GM12878 (cell line): Measurements from ENCODE around the gene SLC30A7. TPM values are rescaled to one million over a fixed set of nuclear protein-coding genes. Genes with fewer than 3 reads are reported as not detected.

ENCODE experiments used
- ATAC-seq: fragments of 200-7000 bp; cut with Tn5 transposase; 3 replicates; pipeline ENCODE4 v1.9.1; 2020; ENCODE audit warnings: mild to moderate bottlenecking, moderate library complexity
- BruUV-seq: library from RNA; stranded (reverse); fragments of 400-500 nt; replicated peaks from 2 replicates; lab custom pipeline; 2021; lab: Mats Ljungman, UMichigan
- CTCF ChIA-PET: fragments of 300-600 bp; sonication (Branson Sonifier 250); formaldehyde crosslinking; extraction: SDS; loops from one replicate; lab custom pipeline; 2021; ENCODE audit warnings: inconsistent platforms; lab: Yijun Ruan, JAX
- POLR2A ChIA-PET: fragments of 350-600 bp; formaldehyde crosslinking; extraction: SDS; loops from one replicate; lab custom pipeline; 2021; ENCODE audit warnings: inconsistent platforms; lab: Charles Lee
- RAD21 ChIA-PET: fragments of 300-600 bp; sonication (Branson Sonifier 250); formaldehyde crosslinking; loops from one replicate; lab custom pipeline; 2023; ENCODE audit warnings: antibody characterized with exemption; ENCODE audit not compliant: unreplicated experiment; lab: Charles Lee
- SMC1A ChIA-PET: fragments of 300-600 bp; sonication (Branson Sonifier 250); formaldehyde crosslinking; loops from one replicate; lab custom pipeline; 2023; ENCODE audit not compliant: unreplicated experiment, uncharacterized antibody; lab: Charles Lee
- DNase-seq: peaks from one replicate; pipeline ENCODE4 v3.0.0-alpha.2; 2011; ENCODE audit warnings: low read depth, low spot score
- FAIRE-seq: peaks from 3 replicates; lab custom pipeline; 2011; peaks lifted over from hg19 to GRCh38; lab: Jason Lieb, UNC
- H2AFZ ChIP-seq: 2 replicates; pipeline ENCODE4 v1.6.0; 2011; ENCODE audit warnings: low read depth, low read length, control low read depth; ENCODE audit not compliant: control insufficient read depth
- H3K27ac ChIP-seq: 2 replicates; pipeline ENCODE4 v1.5.1; 2011; ENCODE audit warnings: control low read depth; ENCODE audit not compliant: control insufficient read depth, insufficient read depth
- H3K27me3 ChIP-seq, 2 experiments: replicated peaks in 1 of 2; 2 replicates each; pipeline versions ENCODE4 v1.6.0 to v1.6.1; 2011; ENCODE audit warnings: low read length in 1 of 2; ENCODE audit not compliant: control insufficient read depth in 2 of 2, insufficient read depth in 2 of 2
- H3K36me3 ChIP-seq, 2 experiments: 2 replicates each; pipeline ENCODE4 v1.5.1; 2011; ENCODE audit warnings: low read length in 1 of 2; ENCODE audit not compliant: control insufficient read depth in 2 of 2, insufficient read depth in 2 of 2
- H3K4me1 ChIP-seq: 2 replicates; pipeline ENCODE4 v1.6.1; 2011; ENCODE audit warnings: mild to moderate bottlenecking, low read length, moderate library complexity, mixed read lengths; ENCODE audit not compliant: control insufficient read depth, insufficient read depth
- H3K4me2 ChIP-seq: 2 replicates; pipeline ENCODE4 v1.6.0; 2011; ENCODE audit warnings: control low read depth; ENCODE audit not compliant: control insufficient read depth, insufficient read depth
- H3K4me3 ChIP-seq: fragments of 200-600 bp; sonication (generic); 2 replicates; pipeline ENCODE4 v1.5.1; 2016
- H3K79me2 ChIP-seq: 2 replicates; pipeline ENCODE4 v1.6.0; 2011; ENCODE audit warnings: low read length; ENCODE audit not compliant: control insufficient read depth, insufficient read depth
- H3K9ac ChIP-seq: 2 replicates; pipeline ENCODE4 v1.8.0; 2011; ENCODE audit warnings: low read length, control low read depth, mixed read lengths; ENCODE audit not compliant: control insufficient read depth, insufficient read depth
- H3K9me3 ChIP-seq: replicated peaks from 3 replicates; pipeline ENCODE4 v1.5.1; 2011; ENCODE audit warnings: mild to moderate bottlenecking, low read length; ENCODE audit not compliant: control insufficient read depth, insufficient read depth
- H4K20me1 ChIP-seq: 2 replicates; pipeline ENCODE4 v1.6.0; 2011; ENCODE audit not compliant: control insufficient read depth, insufficient read depth
- BHLHE40 ChIP-seq, 2 experiments: fragments of 450-650 bp in 1 of 2; IDR thresholded peaks; 2 replicates each; pipeline ENCODE4 v1.6.1; 2011 to 2017; ENCODE audit warnings: low read depth in 2 of 2, borderline replicate concordance in 1 of 2, improper control_type of control experiment in 1 of 2, low read length in 1 of 2, mild to moderate bottlenecking in 1 of 2
- CBX5 ChIP-seq: sonication (generic); IDR thresholded peaks from 2 replicates; pipeline ENCODE4 v1.6.1; 2016; ENCODE audit warnings: low read depth, moderate library complexity, mild to moderate bottlenecking, inconsistent platforms
- CREB1 ChIP-seq: IDR thresholded peaks from 2 replicates; pipeline ENCODE4 v1.6.1; 2012; ENCODE audit warnings: low read depth, mild to moderate bottlenecking, inconsistent platforms
- IKZF1 ChIP-seq: fragments of 450-650 bp; conservative IDR thresholded peaks from 2 replicates; pipeline ENCODE4 v1.6.1; 2017; ENCODE audit warnings: antibody characterized with exemption, mild to moderate bottlenecking
- MYB ChIP-seq: fragments of 150-350 bp; IDR thresholded peaks from 2 replicates; pipeline ENCODE4 v1.6.1; 2014; ENCODE audit warnings: mild to moderate bottlenecking, low read depth, low read length, borderline replicate concordance
- SIX5 ChIP-seq: IDR thresholded peaks from 2 replicates; pipeline ENCODE4 v1.6.1; 2011; ENCODE audit warnings: mild to moderate bottlenecking, low read depth, low read length, moderate library complexity; ENCODE audit not compliant: severe bottlenecking
- SMAD5 ChIP-seq: IDR thresholded peaks from 2 replicates; pipeline ENCODE4 v1.6.1; 2016; ENCODE audit warnings: antibody characterized with exemption, low read depth
- STAT1 ChIP-seq: fragments of 450-650 bp; conservative IDR thresholded peaks from 2 replicates; pipeline ENCODE4 v1.6.1; 2014; ENCODE audit warnings: antibody characterized with exemption, mild to moderate bottlenecking
- in situ Hi-C: fragments of 300-500 bp; cut with MboI; formaldehyde crosslinking; loops from 9 replicates; pipeline ENCODE4 v1.14.3; 2018; ENCODE audit warnings: mixed read lengths
- intact Hi-C: fragments of 100-400 bp; cut with micrococcal nuclease; formaldehyde crosslinking; loops from one replicate; pipeline ENCODE4 v1.14.2; 2022; ENCODE audit not compliant: unreplicated experiment
- polyA plus RNA-seq, 11 experiments: library from polyadenylated mRNA; depleted of rRNA in 4 of 11; unstranded in 6 of 11; stranded (reverse) in 5 of 11; fragments of >200 nt; fragmentation: Nextera tagmentation in 4 of 11; fragmentation: Illumina TruSeq in 1 of 11; extraction: Ambion mirVana in 4 of 11; extraction: Trizol in 1 of 11; gene quantifications; 1 replicate in 1 of 11; 2 replicates in 10 of 11; pipeline versions ENCODE4 v1.2.1 to v1.2.3, GENCODE V29; 2011 to 2016; ENCODE audit warnings: inconsistent platforms in 2 of 11, missing spikeins in 2 of 11, low read depth in 1 of 11
- total RNA-seq, 4 experiments: library from RNA; depleted of rRNA in 3 of 4; stranded (reverse); fragments of >200 nt in 3 of 4; fragmentation: Illumina TruSeq in 1 of 4; extraction: Trizol in 1 of 4; gene quantifications; 2 replicates each; pipeline versions ENCODE4 v1.2.1 to v1.2.3, GENCODE V29; 2013 to 2021
- TF ChIP-seq, protein P1 (sequence below): fragments of 450-650 bp; IDR thresholded peaks from 2 replicates; pipeline ENCODE4 v1.6.1; 2017; ENCODE audit warnings: borderline replicate concordance
- TF ChIP-seq, protein P2 (sequence below), 3 experiments: IDR thresholded peaks in 2 of 3; conservative IDR thresholded peaks in 1 of 3; 2 replicates each; pipeline ENCODE4 v1.5.1; 2011; ENCODE audit warnings: low read depth in 3 of 3, low read length in 3 of 3, mild to moderate bottlenecking in 3 of 3, control low read depth in 2 of 3, moderate library complexity in 2 of 3, inconsistent platforms in 1 of 3, mixed read lengths in 1 of 3; ENCODE audit not compliant: control insufficient read depth in 2 of 3, insufficient read depth in 1 of 3; ENCODE audit errors: extremely low read depth in 1 of 3
- TF ChIP-seq, protein P3 (sequence below): fragments of 450-650 bp; IDR thresholded peaks from 2 replicates; pipeline ENCODE4 v1.6.1; 2017; ENCODE audit warnings: mild to moderate bottlenecking
- TF ChIP-seq, protein P4 (sequence below): fragments of 150-350 bp; IDR thresholded peaks from 2 replicates; pipeline ENCODE4 v1.6.1; 2016; ENCODE audit warnings: low read depth, low read length

SLC30A7 gene
- total and polyA plus RNA-seq, 10 of the 15 experiments (the other 5 are each of a cell fraction or from before 2014, with no cell fraction given): 4.4 to 23.3 (median 16.9) TPM

DNA sequence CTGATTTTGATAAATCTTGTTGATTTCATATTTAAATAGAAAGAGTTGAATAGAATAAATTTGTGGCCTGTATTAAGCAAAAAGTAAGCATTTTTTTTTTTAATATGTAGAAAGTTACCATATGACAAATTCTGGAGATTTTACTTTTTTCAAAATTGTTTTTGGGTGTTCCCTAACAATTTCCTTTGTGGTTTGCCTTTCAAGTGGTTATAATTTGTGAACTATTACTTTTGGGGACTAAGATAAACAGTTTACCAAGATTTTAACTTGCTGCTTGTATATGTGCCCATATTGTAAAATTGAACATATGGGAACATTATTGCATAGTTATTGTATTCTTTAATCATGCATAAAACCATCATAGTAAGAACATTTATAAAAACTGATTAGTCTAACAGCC is 34.6 kb downstream of the SLC30A7 start:
- RAD21 ChIA-PET: interaction anchor here (1.3 to 1.6 kb wide), 3 partner anchors 10 to 507 kb away, joined by 3 to 10 read pairs (median 5); no protein-coding TSS in a partner anchor
- no peak overlapping the region for H3K4me2 ChIP-seq
- CTCF ChIA-PET: interaction anchor here (1.2 to 1.5 kb wide), 3 partner anchors 308 to 415 kb away, joined by 3 to 7 read pairs (median 4); no protein-coding TSS in a partner anchor
- no peaks in the 10 kb centered on the region for H3K9me3 ChIP-seq
- SMC1A ChIA-PET: interaction anchor here (1.0 to 2.0 kb wide), 4 partner anchors 303 to 456 kb away, joined by 3 to 10 read pairs (median 3); no protein-coding TSS in a partner anchor
- H4K20me1 ChIP-seq: no peaks in the 10 kb centered on the region
- H3K27me3 ChIP-seq: no peaks in the 10 kb centered on the region
- no peaks in the 10 kb centered on the region for H3K79me2 ChIP-seq
- ATAC-seq (no peak), DNase-seq (no peak), FAIRE-seq (no peak)
- H3K36me3 ChIP-seq: peaks cover 0 to 18% of the 10 kb centered on the region in 2 experiments
- no peak overlapping the region for H3K9ac ChIP-seq
- intact Hi-C loops (no loop called here), in situ Hi-C loops (no loop called here)
- POLR2A ChIA-PET: no interaction called here
- no peak overlapping the region for H3K4me3 ChIP-seq
- peaks cover 6% of the 10 kb centered on the region; the same call in 1 of the 2 replicates for H3K4me1 ChIP-seq
- TF ChIP-seq, protein P1, sequence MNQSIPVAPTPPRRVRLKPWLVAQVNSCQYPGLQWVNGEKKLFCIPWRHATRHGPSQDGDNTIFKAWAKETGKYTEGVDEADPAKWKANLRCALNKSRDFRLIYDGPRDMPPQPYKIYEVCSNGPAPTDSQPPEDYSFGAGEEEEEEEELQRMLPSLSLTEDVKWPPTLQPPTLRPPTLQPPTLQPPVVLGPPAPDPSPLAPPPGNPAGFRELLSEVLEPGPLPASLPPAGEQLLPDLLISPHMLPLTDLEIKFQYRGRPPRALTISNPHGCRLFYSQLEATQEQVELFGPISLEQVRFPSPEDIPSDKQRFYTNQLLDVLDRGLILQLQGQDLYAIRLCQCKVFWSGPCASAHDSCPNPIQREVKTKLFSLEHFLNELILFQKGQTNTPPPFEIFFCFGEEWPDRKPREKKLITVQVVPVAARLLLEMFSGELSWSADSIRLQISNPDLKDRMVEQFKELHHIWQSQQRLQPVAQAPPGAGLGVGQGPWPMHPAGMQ: no peak
- no peak for TF ChIP-seq BHLHE40 (IDR thresholded peaks at IDR 0.05; ENCODE audit: borderline replicate concordance in 1 of 2, low read depth in 2 of 2, low read length in 1 of 2)
- TF ChIP-seq STAT1: no peak
- TF ChIP-seq MYB: no peak
- TF ChIP-seq SIX5: no peak
- no peak for TF ChIP-seq CREB1
- TF ChIP-seq, protein P2, sequence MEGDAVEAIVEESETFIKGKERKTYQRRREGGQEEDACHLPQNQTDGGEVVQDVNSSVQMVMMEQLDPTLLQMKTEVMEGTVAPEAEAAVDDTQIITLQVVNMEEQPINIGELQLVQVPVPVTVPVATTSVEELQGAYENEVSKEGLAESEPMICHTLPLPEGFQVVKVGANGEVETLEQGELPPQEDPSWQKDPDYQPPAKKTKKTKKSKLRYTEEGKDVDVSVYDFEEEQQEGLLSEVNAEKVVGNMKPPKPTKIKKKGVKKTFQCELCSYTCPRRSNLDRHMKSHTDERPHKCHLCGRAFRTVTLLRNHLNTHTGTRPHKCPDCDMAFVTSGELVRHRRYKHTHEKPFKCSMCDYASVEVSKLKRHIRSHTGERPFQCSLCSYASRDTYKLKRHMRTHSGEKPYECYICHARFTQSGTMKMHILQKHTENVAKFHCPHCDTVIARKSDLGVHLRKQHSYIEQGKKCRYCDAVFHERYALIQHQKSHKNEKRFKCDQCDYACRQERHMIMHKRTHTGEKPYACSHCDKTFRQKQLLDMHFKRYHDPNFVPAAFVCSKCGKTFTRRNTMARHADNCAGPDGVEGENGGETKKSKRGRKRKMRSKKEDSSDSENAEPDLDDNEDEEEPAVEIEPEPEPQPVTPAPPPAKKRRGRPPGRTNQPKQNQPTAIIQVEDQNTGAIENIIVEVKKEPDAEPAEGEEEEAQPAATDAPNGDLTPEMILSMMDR (IDR thresholded peaks at IDR 0.05 in 2 of 3, conservative IDR thresholded peaks at IDR 0.05 in 1 of 3; ENCODE audit: control insufficient read depth in 2 of 3, extremely low read depth in 1 of 3, insufficient read depth in 1 of 3, low read depth in 3 of 3, low read length in 3 of 3): no peak
- TF ChIP-seq, protein P3, sequence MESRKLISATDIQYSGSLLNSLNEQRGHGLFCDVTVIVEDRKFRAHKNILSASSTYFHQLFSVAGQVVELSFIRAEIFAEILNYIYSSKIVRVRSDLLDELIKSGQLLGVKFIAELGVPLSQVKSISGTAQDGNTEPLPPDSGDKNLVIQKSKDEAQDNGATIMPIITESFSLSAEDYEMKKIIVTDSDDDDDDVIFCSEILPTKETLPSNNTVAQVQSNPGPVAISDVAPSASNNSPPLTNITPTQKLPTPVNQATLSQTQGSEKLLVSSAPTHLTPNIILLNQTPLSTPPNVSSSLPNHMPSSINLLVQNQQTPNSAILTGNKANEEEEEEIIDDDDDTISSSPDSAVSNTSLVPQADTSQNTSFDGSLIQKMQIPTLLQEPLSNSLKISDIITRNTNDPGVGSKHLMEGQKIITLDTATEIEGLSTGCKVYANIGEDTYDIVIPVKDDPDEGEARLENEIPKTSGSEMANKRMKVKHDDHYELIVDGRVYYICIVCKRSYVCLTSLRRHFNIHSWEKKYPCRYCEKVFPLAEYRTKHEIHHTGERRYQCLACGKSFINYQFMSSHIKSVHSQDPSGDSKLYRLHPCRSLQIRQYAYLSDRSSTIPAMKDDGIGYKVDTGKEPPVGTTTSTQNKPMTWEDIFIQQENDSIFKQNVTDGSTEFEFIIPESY: no peak
- TF ChIP-seq, protein P4, sequence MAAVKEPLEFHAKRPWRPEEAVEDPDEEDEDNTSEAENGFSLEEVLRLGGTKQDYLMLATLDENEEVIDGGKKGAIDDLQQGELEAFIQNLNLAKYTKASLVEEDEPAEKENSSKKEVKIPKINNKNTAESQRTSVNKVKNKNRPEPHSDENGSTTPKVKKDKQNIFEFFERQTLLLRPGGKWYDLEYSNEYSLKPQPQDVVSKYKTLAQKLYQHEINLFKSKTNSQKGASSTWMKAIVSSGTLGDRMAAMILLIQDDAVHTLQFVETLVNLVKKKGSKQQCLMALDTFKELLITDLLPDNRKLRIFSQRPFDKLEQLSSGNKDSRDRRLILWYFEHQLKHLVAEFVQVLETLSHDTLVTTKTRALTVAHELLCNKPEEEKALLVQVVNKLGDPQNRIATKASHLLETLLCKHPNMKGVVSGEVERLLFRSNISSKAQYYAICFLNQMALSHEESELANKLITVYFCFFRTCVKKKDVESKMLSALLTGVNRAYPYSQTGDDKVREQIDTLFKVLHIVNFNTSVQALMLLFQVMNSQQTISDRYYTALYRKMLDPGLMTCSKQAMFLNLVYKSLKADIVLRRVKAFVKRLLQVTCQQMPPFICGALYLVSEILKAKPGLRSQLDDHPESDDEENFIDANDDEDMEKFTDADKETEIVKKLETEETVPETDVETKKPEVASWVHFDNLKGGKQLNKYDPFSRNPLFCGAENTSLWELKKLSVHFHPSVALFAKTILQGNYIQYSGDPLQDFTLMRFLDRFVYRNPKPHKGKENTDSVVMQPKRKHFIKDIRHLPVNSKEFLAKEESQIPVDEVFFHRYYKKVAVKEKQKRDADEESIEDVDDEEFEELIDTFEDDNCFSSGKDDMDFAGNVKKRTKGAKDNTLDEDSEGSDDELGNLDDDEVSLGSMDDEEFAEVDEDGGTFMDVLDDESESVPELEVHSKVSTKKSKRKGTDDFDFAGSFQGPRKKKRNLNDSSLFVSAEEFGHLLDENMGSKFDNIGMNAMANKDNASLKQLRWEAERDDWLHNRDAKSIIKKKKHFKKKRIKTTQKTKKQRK: no peak
- no peak for TF ChIP-seq CBX5
- no peak for TF ChIP-seq IKZF1
- TF ChIP-seq SMAD5: no peak
- no peak overlapping the region for H3K27ac ChIP-seq
- no TSS peak for BruUV-seq
- no peak overlapping the region for H2AFZ ChIP-seq
